NCI-H345 treated with DMSO at 0.1 percent for 48 hours (cell line): ENCODE data around the gene HRC.
"Not testable (repeated sequence)": the region's sequence is repeated elsewhere in the genome, so short reads cannot be mapped to it uniquely, and the experiment has no call there.

Source experiments
- DNase-seq: peaks from one replicate; lab custom pipeline; 2025; ENCODE audit not compliant: unreplicated experiment; lab: John Stamatoyannopoulos, UW

The HRC gene, protein sequence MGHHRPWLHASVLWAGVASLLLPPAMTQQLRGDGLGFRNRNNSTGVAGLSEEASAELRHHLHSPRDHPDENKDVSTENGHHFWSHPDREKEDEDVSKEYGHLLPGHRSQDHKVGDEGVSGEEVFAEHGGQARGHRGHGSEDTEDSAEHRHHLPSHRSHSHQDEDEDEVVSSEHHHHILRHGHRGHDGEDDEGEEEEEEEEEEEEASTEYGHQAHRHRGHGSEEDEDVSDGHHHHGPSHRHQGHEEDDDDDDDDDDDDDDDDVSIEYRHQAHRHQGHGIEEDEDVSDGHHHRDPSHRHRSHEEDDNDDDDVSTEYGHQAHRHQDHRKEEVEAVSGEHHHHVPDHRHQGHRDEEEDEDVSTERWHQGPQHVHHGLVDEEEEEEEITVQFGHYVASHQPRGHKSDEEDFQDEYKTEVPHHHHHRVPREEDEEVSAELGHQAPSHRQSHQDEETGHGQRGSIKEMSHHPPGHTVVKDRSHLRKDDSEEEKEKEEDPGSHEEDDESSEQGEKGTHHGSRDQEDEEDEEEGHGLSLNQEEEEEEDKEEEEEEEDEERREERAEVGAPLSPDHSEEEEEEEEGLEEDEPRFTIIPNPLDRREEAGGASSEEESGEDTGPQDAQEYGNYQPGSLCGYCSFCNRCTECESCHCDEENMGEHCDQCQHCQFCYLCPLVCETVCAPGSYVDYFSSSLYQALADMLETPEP

DNA sequence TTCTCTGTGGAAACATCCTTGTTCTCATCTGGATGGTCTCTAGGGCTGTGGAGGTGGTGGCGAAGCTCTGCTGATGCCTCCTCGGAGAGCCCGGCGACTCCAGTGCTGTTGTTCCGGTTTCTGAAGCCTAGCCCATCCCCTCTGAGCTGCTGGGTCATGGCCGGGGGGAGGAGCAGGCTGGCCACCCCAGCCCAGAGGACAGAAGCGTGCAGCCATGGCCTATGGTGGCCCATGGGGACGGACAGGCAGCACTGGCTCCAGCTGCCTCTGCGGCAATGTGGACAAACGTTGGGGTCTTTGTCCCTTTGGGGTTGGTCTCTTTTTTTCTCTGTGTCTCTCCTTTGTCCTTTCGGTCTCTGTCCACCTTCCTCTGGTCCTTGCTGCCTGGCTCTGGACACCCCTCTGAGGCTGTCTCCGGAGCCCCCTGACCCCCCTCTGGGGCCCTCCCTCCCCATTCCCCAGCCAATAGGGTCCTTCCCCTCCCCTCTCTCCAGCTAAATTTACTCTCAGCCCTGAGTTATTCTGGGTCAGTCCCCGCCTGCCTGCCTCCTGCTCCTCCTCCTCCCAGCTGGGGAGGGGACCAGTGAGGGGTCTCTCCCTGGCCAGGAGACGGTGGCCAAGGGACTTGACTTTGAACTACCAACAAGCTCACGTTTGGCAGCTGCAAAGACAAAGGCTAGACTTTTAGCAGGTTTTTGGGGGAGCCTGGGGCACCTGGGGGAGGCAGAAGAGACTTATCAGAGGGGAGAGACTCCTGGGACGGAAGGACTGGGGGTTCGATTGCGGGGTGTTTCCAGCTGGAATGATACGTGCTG lies at the start of gene HRC:
TSS of gene HRC (minus strand) at position 392 of the 815 bp plus-strand sequence. CDS start at position 233, 159 bp downstream.
- no peak for DNase-seq

DNA sequence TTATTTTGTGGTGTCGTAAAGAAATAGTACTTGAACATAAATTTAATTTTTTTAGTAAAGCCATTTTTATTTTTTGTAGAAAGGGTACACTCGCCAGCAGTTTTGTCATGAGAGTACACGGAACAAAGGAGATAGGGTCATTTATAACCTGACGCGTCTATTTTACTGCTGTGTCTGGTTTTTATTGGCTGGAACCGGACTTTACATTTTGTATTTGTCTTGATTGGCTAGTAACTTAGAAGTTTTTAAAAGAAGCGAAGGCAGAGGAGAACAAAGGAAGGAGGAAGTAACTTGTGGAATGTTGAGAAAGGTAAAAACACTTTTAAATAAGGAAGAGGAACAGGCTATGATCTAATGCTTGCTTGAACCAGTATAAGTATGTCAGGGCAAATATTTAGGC lies 45.8 kb upstream of the HRC start:
- no peak for DNase-seq

DNA sequence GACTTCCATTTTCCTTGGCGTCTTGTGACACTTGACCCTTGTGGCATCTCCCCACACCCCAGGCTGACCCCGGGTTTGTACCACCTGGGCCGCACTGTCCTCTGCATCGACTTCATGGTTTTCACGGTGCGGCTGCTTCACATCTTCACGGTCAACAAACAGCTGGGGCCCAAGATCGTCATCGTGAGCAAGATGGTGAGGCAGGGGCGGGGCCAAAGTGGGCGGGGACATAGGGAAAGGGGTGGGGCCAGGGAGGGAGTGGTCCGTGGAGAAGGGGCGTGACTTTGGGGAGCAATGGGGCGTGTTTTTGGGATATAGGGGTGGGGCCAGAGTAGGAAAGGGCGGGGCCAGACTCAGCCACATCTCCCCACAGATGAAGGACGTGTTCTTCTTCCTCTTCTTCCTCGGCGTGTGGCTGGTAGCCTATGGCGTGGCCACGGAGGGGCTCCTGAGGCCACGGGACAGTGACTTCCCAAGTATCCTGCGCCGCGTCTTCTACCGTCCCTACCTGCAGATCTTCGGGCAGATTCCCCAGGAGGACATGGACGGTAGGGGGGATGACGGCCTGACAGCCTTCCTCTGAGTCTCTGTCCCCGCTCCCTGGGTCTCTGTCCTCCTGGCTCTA lies 45.2 kb upstream of the HRC start:
- no peak for DNase-seq

DNA sequence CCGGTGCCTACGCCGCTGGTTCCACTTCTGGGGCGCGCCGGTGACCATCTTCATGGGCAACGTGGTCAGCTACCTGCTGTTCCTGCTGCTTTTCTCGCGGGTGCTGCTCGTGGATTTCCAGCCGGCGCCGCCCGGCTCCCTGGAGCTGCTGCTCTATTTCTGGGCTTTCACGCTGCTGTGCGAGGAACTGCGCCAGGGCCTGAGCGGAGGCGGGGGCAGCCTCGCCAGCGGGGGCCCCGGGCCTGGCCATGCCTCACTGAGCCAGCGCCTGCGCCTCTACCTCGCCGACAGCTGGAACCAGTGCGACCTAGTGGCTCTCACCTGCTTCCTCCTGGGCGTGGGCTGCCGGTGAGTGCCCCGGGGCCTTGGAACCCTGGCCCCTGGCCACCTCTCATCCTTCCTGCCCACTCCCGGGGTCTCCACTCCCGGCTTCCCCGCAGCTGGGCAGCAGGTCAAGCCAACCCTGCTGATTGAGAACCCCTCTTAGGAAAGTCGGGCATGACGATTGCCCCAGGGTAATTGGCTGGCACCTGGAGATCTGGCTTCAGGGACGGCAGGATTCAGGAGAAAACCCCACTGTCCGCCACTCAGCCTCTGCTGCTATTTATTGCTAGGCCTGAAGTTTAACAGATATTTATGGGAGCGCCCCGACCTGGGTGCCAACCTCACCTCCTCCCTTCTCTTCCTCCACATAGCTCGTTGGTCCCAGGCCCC lies 41.5 kb upstream of the HRC start:
- peak; percentile 57 for DNase-seq

DNA sequence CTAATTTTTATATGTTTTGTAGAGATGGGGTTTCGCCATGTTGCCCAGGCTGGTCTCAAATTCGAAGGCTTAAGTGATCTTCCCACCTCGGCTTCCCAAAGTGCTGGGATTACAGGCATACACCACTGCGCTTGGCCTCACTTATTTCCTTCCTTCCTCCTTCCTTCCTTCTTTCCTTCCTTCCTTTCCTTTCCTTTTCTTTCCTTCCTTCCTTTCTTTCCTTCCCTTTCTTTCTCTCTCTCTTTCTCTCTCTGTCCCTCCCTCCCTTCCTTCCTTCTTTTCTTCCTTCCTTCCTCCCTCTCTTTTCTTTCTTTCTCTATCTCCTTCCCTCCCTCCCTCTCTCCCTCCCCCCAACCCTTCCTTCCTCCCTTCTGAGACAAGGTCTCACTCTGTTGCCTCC lies 39.2 kb upstream of the HRC start:
- DNase-seq = no peak

DNA sequence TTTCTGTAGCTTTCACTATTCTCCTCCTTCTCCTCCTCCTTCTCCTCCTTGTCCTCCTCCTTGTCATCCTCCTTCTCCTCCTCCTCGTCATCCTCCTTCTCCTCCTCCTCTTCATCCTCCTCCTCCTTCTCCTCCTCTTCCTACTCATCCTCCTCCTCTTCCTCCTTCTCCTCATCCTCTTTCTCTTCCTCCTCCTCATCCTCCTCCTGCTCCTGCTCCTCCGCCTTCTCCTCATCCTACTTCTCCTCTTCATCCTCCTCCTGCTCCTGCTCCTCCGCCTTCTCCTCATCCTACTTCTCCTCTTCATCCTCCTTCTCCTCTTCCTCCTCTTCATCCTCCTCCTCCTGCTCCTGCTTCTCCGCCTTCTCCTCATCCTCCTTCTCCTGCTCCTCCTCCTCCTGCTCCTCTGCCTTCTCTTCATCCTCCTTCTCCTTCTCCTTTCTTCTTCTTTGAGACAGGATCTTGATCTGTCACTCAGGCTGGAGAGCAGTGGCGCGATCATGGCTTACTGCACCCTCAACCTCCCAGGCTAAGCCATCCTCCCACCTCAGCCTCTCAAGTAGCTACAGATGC lies 38.7 kb upstream of the HRC start:
- no peak for DNase-seq

DNA sequence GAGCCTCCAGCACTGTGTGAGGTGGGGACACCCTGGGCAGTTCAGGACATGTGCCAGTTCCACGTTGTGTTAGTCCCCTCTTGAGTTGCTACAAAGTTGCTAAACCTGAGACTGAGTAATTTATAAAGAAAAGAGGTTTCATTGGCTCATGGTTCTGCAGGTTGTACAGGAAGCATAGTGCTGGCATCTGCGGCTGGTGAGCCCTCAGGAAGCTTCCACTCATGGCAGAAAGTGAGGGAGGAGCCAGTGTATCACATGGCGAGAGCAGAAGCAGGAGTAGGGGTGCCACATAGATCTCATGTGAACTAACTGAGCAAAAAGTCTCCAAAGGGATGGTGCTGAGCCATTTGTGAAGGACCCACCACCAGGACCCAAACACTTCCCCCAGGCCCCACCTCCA lies 35.6 kb upstream of the HRC start:
- no peak for DNase-seq

DNA sequence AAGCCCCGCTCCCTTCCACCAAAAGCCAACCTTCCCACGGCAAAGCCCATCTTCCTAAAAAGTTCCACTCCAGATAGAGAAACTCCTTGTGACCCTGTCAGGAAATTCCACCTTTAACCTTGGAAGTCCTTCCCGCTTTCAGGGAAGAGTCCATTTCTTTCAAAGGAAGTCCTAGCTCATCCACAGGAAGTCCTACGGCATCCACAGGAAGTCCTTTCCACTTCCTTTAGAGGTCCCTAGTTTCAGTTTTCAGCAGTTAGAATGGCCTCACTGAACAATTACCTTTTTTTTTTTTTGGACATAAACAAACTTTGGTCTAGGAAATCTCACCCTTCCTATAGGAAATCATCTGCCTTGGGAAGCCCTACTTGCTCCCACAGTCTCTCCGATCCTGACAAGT lies 34.1 kb upstream of the HRC start:
- no peak for DNase-seq

DNA sequence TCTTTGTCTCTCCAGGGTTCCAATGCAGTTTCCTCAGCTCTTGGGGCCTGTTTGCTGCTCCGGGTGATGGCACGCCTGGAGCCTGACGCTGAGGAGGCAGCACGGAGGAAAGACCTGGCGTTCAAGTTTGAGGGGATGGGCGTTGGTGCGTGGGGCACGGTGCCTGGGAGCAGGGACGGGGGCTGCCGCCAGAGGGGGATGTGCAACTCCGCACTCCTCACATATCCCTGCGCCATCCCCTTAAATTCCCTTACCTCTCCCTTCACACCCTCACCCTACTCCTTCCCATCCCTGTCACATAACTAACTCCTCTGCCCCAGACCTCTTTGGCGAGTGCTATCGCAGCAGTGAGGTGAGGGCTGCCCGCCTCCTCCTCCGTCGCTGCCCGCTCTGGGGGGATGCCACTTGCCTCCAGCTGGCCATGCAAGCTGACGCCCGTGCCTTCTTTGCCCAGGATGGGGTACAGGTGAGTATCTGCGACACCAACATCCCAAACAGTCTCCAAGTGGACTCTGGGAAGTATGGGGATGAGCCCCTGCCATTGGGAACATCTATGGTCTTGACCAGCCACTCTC lies 33.5 kb upstream of the HRC start:
- DNase-seq = no peak

DNA sequence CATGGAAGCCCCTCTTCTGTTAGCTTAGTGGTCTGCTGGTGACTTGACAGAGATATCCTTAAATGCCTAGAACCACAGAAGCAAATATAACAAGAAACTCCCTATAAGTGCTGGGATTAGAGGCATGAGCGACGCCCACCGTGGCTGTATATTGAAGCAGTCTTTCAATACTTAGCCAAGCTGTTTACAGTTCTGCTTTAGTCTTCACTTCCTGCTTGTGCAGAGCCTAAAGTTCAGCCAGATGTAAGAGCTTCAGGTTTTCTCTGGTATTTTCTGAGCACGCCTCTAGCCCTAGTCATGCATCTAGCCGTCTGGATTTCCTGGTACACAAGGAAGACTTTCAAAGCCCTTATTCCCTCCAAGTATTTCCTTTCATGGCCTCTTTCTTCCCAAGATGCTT lies 30.9 kb upstream of the HRC start:
- DNase-seq = no peak

DNA sequence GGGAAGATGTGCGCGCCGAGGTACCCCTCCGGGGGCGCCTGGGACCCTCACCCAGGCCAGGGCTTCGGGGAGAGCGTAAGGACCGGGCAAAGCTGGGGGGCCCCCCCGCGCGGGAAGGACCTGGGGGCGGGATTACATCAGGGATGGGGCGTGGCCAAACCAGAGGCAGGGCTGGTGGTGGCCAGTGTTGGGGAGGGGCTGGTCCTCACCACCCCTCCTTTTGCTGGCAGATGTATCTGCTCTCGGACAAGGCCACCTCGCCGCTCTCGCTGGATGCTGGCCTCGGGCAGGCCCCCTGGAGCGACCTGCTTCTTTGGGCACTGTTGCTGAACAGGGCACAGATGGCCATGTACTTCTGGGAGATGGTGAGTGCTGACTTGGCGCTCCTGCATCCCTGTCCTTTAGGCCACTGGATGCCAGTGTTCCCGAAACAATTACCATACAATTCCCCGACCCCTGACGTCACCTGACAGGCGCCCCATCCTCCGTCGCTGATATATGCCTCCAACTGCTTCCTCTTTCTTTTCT lies 27.7 kb upstream of the HRC start:
- no peak for DNase-seq

DNA sequence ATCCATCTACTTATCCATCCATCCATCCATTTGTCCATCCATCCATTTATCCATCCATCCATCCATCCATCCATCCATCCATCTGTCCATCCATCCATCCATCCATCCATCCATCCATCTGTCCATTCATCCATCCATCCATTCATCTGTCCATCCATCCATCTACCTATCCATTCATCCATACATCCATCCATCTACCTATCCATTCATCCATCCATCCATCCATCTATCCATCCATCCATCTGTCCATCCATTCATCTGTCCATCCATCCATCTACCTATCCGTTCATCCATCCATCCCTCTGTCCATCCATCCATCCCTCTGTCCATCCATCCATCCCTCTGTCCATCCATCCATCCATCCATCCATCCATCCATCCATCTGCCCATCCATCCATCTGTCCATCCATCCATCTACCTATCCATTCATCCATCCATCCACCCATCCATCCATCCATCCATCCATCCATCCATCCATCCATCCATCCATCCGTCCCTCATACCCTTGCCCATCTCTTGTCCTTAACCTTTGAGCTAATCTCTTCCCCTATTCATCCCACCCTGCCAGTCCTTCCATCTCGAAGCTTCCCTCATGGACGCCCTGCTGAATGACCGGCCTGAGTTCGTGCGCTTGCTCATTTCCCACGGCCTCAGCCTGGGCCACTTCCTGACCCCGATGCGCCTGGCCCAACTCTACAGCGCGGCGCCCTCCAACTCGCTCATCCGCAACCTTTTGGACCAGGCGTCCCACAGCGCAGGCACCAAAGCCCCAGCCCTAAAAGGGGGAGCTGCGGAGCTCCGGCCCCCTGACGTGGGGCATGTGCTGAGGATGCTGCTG lies 27.0 kb upstream of the HRC start:
- DNase-seq = not testable (repeated sequence)

DNA sequence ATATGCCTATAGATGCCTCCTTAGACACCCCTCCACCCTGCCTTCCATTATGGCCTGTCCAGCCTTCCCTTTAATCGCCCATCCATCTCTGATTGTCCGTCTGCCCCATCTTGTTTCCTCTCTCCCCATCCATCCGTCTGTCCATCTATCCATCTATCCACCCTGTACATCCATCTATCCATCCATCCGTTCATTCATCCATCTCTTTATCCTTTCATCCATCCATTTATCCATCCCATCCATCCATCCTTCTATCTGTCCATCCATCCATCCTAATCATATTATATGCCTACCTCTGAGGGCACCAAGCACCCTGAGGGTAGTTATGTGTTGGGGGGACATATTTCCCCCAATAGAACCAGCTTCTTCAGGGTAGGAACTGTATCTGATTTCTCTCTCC lies 25.5 kb upstream of the HRC start:
- no peak for DNase-seq

DNA sequence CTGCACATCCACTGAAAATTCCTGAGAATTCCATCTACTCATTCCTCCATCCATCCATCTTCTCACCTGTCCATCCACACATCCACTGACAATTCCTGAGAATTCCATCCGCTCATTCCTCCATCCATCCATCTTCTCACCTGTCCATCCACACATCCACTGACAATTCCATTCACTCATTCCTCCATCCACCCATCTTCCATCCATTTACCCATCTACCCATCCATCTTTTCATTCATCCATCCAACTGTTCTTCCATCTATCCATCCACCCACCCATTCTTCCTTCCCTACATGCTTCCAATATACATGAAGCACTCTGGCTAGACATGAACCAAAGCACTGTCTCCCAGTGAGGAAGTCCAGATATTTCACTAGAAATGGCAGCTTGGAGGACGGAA lies 18.0 kb upstream of the HRC start:
- DNase-seq = no peak

DNA sequence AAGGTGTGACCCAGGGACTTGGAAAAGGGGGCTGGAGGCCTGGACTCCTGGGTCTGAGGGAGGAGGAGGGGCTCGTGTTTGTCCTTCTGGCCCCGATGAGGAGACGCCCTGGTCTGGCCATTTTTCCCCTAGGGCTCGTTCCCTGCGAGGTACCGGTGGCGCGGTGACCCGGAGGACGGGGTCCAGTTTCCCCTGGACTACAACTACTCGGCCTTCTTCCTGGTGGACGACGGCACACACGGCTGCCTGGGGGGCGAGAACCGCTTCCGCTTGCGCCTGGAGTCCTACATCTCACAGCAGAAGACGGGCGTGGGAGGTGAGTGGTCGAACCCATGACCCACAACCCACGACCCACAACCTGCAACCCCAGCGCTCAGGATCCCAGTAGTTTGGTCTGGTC lies 13.2 kb upstream of the HRC start:
- DNase-seq = no peak

DNA sequence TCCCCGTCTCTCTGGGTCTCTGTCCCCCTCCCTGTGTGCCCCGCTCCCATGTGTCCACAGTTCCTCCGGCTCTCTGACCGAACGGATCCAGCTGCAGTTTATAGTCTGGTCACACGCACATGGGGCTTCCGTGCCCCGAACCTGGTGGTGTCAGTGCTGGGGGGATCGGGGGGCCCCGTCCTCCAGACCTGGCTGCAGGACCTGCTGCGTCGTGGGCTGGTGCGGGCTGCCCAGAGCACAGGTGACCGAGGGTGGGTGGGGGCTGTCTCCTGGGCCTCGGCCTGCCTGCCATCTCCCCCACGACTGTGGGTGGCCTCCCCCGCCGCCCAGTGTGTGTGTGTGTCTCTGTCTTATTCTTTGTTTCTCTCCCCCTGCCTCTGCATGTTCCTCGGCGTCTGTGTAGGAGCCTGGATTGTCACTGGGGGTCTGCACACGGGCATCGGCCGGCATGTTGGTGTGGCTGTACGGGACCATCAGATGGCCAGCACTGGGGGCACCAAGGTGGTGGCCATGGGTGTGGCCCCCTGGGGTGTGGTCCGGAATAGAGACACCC lies 12.7 kb upstream of the HRC start:
- DNase-seq = no peak

DNA sequence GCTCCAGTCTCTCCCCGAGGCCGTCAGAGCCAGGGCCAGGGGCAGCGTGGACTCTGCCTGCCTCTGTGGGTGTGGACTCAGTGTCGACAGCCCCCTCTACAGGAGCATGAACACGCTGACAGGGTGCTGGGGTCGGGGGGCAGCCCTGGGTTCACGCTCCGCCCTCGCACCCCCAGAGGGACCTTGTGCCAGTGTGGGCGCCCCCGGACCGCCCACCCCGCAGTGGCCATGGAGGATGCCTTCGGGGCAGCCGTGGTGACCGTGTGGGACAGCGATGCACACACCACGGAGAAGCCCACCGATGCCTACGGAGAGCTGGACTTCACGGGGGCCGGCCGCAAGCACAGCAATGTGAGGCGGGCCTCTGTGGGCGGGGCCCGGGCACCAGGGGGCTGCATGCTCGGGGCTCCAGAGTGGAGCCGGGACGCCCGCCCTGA lies 10.7 kb upstream of the HRC start:
- no peak for DNase-seq

DNA sequence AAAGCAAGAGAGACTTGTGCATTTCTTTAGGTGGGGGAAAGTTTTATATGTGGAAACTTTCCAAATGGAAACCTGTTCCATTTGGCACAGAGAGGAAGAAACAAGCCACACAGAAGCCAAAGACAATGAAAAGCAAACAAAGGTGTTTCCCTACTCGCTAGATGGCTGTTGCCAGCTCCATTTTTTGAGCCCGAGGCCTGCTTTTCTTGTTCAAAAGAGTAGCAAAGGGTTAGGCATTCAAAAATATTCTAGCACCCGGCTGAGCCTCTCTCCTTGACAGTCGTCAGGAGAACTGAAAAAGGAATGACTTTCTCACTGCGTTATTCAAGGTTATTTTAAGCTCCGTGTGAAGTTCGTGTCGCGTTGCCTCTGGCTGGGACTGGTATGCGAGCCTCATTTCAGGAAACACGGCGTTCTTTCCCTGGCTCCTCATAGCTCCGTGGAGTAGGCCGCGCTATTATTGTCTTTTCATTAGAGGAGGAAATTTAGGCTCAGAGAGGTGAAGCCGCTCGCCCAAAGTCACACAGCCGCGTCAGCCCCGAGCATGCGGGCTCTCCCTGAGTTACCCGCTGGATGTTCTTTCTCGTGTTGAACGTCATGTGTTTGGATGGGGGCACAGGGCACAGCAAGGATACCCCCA lies 10.0 kb upstream of the HRC start:
- no peak for DNase-seq
